ENCODE measurements around the gene FOXD2.

FOXD2 gene

GRCh38 chr1:47418681-47419325 is 19.0 kb upstream of the FOXD2 start:
- no peaks in the 10 kb centered on the region for H3K79me2 ChIP-seq (ENCODE audit: insufficient read depth, low read length)
- H3K4me2 ChIP-seq (ENCODE audit: low read length), result no peak overlapping the region
- no peaks in the 10 kb centered on the region for H3F3A ChIP-seq (ENCODE audit: insufficient read depth, low read length)
- H3K27me3 ChIP-seq (ENCODE audit: insufficient read depth, low read length), result no peaks in the 10 kb centered on the region
- H3K9me2 ChIP-seq (ENCODE audit: low read depth, low read length), result no peaks in the 10 kb centered on the region
- no peaks in the 10 kb centered on the region for H3K4me1 ChIP-seq (ENCODE audit: insufficient read depth, low read length, severe bottlenecking)
- TF ChIP-seq, protein P1, sequence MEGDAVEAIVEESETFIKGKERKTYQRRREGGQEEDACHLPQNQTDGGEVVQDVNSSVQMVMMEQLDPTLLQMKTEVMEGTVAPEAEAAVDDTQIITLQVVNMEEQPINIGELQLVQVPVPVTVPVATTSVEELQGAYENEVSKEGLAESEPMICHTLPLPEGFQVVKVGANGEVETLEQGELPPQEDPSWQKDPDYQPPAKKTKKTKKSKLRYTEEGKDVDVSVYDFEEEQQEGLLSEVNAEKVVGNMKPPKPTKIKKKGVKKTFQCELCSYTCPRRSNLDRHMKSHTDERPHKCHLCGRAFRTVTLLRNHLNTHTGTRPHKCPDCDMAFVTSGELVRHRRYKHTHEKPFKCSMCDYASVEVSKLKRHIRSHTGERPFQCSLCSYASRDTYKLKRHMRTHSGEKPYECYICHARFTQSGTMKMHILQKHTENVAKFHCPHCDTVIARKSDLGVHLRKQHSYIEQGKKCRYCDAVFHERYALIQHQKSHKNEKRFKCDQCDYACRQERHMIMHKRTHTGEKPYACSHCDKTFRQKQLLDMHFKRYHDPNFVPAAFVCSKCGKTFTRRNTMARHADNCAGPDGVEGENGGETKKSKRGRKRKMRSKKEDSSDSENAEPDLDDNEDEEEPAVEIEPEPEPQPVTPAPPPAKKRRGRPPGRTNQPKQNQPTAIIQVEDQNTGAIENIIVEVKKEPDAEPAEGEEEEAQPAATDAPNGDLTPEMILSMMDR (IDR thresholded peaks at IDR 0.05; ENCODE audit: low read length), result no peak
- TF ChIP-seq EZH2 (IDR thresholded peaks at IDR 0.05; ENCODE audit: borderline replicate concordance, low read length), result no peak
- no peaks in the 10 kb centered on the region for H3K36me3 ChIP-seq (ENCODE audit: insufficient read depth, low read length)
- no peak overlapping the region for H2AFZ ChIP-seq (ENCODE audit: low read length)
- H3K9ac ChIP-seq (ENCODE audit: low read length), result no peak overlapping the region
- H3K27ac ChIP-seq (ENCODE audit: low read depth, low read length, poor library complexity, severe bottlenecking), result no peak overlapping the region
- no peak overlapping the region for H3K4me3 ChIP-seq (ENCODE audit: low read depth, low read length, poor library complexity, severe bottlenecking)
- H4K20me1 ChIP-seq (ENCODE audit: insufficient read depth, low read length), result no peaks in the 10 kb centered on the region
- H3K9me3 ChIP-seq (ENCODE audit: low read length), result no peaks in the 10 kb centered on the region

DNA sequence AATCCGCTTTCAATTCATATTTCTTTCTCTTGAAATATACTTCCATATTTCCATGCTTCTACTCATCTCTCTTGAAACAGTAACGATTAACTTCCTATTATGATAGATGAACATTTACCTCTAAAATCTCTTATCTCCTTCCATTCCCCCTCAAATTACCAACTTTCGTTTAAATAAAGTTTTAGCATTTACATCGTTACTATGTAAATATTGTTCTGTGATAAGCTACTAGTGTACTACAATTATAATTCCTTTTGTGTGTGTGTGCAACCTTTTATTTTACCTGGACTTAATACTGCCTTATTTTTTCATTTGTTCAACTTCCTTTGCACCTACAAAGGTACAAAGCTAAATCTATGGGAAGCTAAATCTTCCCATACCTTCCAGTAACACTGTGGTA is 17.3 kb upstream of the FOXD2 start:
- Histone ChIP-seq H3K36me3 (ENCODE audit: insufficient read depth, low read length) (no peaks in the 10 kb centered on the region), H3K27me3 (ENCODE audit: insufficient read depth, low read length) (no peaks in the 10 kb centered on the region), H3K4me2 (ENCODE audit: low read length) (no peak overlapping the region), H3K4me3 (ENCODE audit: low read depth, low read length, poor library complexity, severe bottlenecking) (no peak overlapping the region), H3K79me2 (ENCODE audit: insufficient read depth, low read length) (no peaks in the 10 kb centered on the region), H3K9ac (ENCODE audit: low read length) (no peak overlapping the region), H4K20me1 (ENCODE audit: insufficient read depth, low read length) (no peaks in the 10 kb centered on the region), H3K27ac (ENCODE audit: low read depth, low read length, poor library complexity, severe bottlenecking) (no peak overlapping the region), H2AFZ (ENCODE audit: low read length) (no peak overlapping the region), H3K9me3 (ENCODE audit: low read length) (no peaks in the 10 kb centered on the region), H3K9me2 (ENCODE audit: low read depth, low read length) (no peaks in the 10 kb centered on the region), H3K4me1 (ENCODE audit: insufficient read depth, low read length, severe bottlenecking) (no peaks in the 10 kb centered on the region), H3F3A (ENCODE audit: insufficient read depth, low read length) (no peaks in the 10 kb centered on the region)
- TF ChIP-seq, protein P1 (IDR thresholded peaks at IDR 0.05; ENCODE audit: low read length), result no peak
- no peak for TF ChIP-seq EZH2 (IDR thresholded peaks at IDR 0.05; ENCODE audit: borderline replicate concordance, low read length)

DNA sequence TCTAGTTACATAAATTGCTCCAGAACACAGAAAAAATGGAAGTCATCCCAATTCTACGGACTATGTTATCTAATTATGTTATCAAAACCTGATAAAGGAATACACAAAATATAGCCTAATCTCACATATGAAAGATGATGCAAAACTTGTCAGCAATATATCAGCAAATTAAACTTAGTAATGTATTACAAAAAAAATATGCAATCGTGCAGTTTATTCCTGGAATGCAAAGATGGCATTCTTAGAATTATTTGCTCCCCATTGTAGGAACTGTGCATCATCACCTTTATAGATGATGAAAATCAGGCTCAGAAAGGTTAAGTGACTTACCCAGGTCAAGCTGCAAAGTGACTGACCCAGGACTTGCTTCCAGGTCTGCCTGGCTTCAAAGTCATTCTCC is 14.0 kb upstream of the FOXD2 start:
- no peak overlapping the region for H3K27ac ChIP-seq (ENCODE audit: low read depth, low read length, poor library complexity, severe bottlenecking)
- no peaks in the 10 kb centered on the region for H3K9me2 ChIP-seq (ENCODE audit: low read depth, low read length)
- no peaks in the 10 kb centered on the region for H3K36me3 ChIP-seq (ENCODE audit: insufficient read depth, low read length)
- no peaks in the 10 kb centered on the region for H3K79me2 ChIP-seq (ENCODE audit: insufficient read depth, low read length)
- no peaks in the 10 kb centered on the region for H3F3A ChIP-seq (ENCODE audit: insufficient read depth, low read length)
- no peaks in the 10 kb centered on the region for H3K27me3 ChIP-seq (ENCODE audit: insufficient read depth, low read length)
- H4K20me1 ChIP-seq (ENCODE audit: insufficient read depth, low read length), result no peaks in the 10 kb centered on the region
- no peaks in the 10 kb centered on the region for H3K9me3 ChIP-seq (ENCODE audit: low read length)
- H3K4me3 ChIP-seq (ENCODE audit: low read depth, low read length, poor library complexity, severe bottlenecking), result no peak overlapping the region
- no peak overlapping the region for H2AFZ ChIP-seq (ENCODE audit: low read length)
- no peaks in the 10 kb centered on the region for H3K4me1 ChIP-seq (ENCODE audit: insufficient read depth, low read length, severe bottlenecking)
- H3K4me2 ChIP-seq (ENCODE audit: low read length), result no peak overlapping the region
- no peak for TF ChIP-seq EZH2 (IDR thresholded peaks at IDR 0.05; ENCODE audit: borderline replicate concordance, low read length)
- TF ChIP-seq, protein P1 (IDR thresholded peaks at IDR 0.05; ENCODE audit: low read length), result no peak
- H3K9ac ChIP-seq (ENCODE audit: low read length), result no peak overlapping the region
